Stimulated activated CD8-positive, alpha-beta memory T cell treated with anti-CD3 and anti-CD28 coated beads, Interleukin-7, amount 100 ng/mL, for 4 hours (primary cell): ENCODE results near the gene ARHGEF7.

ENCODE experiments used
- DNase-seq, 2 donors: peaks; one replicate each; pipeline ENCODE4 v3.0.0-alpha.2; 2020; ENCODE audit warnings: low read depth in 2 of 2

ARHGEF7 gene

DNA sequence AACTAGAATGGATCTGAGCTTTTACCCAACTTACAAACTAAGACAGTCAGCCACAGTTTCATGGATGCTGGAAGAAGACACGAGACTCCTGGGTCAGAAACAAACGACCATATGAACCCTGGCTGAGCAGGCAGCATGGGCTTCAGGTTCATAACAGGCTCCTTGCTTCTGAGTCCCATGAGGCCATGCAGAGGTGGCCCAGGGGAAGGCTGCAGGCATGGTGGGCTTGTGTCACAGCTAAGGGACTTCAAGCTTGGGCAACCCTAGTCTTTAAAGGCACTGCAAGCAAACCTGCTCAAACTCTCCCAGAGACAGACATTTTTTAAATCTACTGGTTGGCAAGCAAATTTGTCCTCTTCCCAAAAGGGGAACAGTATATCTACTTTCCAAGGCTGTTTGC lies 5.1 kb upstream of the ARHGEF7 start:
- no peak for DNase-seq

DNA sequence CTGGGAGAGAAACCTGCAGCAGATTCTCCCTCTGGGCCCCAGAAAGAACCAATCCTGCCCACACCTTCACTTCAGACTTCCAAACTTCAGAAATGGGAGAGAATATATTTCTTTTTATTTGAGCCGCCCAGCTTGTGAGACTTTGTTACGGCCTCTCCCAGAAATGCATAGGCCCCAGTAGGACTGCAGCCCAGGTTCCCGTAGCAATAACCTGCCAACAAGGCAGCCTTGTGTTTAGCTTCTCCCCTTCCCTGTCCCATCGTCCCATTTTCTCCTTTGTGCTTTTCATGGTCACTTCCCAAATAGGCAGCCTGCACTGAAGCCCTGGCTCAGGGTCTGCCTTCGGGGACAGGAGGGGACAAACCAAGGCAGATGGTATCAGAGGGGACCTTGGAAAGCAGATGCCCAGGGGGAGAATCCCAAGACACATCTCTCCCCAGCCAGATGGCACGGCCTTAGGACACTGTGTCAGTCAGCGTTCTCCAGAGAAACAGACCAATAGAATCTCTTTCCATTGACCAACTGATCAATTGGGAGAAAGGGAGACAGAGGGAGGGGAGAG lies 3.7 kb upstream of the ARHGEF7 start:
- no peak for DNase-seq

DNA sequence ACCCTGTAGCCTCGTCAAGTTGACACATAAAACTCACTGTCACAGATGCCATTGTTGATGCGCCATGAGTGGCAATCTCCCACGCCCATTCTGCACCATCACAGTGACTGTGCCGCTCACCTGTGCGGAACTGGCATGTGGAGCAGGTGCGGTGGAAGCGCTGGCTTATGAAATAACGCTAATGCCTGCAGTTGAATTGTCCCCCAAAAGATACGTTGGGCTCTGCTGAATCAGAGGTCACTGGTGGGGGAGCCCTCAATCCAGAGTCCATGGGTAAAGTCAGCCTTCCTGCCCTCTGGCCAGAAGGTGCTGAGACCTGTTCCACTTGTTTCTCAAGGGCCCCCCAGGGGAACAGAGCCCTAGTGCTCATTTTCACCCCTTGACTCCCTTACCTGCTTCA lies 2.9 kb upstream of the ARHGEF7 start:
- DNase-seq: no peak

DNA sequence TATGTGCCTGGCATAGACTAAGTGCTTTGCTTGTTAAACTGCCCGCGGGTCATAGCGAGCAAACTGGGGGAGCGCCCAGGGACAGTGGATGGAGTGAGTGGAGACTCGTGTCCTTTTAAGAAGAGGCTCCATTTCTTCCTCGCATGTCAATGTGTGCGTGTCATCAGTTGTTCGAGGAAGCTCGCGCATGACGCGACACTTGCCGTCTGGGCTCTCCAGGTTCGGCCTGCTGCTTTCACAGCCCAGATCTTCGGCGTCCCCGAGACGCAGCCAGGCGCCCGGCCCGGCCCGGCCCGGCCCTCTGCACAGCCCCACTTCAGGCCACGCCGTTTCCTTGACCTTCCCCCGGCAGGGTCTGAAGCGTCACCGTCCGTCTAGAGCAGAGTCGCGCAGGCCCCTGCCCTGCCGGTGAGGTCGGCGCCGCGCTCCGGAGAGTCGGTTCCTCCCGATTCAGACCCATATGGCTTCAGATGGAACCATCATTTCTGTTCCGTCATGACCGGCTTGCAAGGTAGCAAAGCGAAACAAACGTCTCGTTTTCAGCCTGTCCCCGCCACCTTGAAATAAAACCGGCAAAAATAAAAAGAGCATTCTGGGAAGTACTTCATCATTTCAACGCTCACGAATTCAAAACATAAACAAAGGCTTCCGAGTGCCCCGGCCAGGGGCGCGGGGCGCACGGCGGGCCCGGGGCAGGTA lies 599 bp upstream of the ARHGEF7 start:
- no peak for DNase-seq

DNA sequence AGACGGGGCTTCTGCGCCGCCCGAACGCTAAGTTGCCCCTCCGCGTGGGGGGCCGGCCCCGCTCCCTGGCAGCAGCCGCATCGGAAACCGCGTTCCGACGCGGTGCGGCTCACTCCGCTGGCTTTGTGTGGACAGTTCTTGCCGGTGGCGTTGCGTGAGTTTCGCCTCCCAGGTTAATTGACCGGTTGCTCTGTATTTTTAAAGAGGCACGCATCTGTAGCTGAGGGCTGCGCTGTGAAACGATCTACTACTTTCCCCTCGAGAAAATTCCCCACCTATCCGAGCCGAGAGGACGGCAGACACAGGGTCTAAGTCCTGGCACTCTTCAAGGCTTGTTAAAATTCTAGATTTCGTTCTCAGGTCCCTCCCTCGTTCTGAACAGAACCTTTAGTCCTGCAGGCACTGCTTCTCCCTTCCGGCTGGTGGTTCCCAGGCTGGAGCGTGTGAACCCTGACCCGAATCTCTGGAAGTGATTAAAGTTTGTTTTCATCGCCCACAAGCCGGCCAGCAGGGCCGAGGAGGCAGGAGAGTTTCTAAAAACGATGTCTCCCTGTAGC lies 933 bp downstream of the ARHGEF7 start:
- no peak for DNase-seq

DNA sequence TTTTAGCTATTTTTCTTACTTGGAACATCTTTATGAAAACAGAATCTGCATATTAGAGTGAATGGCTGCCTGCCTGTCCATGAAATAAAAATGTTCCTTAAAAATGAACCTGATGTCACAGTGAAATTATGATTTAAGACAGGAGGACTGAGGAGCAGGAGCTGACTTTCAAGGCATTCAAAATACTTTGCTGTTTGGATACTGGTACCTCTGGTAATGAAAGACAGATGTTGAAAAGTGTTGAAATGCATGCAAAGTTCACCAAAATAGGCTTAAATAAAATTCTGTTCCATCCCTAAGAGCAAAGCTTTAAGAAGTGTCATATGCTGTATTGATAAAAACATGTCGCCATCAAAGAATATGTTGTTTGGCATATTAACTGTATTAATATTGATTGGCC lies 1.7 kb downstream of the ARHGEF7 start:
- no peak for DNase-seq

DNA sequence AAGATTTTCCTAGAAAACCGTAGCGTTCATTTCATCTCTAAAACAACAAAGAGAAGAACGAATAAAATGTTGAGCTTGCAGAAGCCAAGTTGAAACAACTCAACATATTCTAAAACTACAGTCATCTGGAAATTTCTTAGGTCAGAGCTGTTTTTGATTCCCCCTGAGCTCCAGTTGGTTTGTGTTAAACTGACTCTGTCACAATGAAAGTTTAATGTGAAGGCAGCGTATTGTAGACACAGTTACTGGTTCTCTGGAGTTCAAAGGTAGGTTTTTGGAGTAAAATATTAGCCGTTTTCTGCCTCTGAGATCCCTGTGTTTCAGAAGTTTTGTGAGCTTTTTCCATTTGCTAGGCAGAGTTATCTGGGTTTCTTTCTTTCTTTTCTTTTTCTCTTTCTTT lies 2.2 kb downstream of the ARHGEF7 start:
- no peak for DNase-seq

DNA sequence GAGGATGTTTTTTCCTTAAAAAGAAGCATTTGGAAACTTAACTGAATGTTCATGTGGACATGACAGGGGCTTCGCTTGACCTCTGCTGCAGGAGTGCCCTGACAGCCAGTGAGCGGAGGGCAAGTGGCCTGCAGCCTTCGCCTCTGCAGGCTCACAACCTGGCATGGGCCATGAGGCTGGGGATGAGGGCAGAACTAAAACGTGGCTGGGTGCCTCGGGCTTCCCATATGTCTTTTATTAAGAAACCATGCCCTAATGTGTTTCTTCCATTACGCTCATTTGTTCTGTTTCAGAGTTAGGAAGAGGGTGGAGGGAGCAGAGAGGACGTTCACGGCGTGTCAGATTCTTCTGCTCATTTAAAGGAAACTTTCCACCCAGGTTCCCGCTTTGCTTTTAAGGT lies 2.9 kb downstream of the ARHGEF7 start:
- no peak for DNase-seq

DNA sequence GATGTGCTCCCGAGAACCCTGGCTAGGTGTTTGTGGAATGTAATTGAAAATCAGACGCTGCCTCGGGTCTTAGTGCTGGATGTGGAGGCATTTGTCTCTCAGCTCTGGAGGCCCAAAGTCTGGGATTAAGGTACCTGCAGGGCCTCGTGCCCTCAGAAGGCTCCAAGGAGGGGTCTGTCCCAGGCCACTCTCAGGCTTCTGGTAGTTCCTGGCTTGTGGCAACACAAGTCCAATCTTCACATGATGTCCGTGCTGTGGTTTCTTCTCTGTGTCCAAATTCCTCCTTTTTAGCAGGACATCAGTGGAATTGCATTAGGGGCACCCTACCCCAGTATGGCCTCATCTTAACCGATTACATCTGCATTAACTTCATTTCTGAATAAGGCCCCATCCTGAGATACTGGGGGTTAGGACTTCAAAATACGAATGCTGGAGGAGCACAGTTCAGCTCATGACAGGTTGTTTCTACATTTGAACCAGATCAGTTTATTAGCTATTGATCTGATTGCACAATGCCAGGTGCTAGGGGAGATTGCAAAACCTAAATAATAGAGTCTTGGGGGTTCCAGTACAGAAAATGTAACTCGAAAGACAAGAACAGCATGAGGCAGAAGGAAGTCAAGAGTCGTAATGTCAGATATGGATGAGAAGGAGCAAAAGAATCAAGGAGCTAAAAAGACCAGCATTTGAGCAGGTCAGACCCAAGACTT lies 3.9 kb downstream of the ARHGEF7 start:
- no peak for DNase-seq

DNA sequence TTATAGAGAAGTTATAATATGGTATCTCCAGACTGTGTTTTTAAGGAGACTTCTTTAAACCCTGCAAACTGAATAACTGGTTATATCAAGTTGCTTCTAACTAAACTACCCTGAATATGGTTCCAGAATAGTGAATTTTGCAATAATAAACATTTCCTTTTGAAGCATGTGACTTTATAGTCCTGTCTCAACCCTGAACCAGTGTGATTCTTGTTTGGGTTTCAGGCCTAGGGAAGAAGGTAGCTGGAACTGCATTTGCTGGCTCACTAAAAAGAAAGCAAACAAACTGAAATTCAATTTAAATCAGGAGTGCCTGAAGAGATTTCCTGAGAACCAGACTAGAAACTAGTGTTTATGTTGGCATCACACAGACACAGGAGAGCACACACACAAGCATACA lies 4.9 kb downstream of the ARHGEF7 start:
- no peak for DNase-seq

DNA sequence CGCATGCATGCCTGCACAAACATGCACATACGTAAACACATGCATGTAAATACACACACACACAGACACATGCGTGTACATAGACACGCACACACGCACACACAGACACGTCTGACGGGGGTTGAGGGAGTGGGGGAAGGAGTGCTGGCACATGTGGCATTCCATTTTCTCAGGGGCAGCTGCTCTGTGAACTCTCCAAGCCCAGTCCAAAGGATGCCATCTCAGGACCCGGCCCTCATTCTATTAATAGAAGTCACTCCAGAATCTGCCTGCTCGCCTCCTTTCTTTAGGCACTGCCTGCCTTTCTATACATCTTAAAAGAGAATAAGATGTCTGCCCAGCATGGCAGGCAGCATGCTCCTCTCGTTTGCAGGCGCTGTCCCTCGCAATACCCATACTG lies 5.3 kb downstream of the ARHGEF7 start:
- DNase-seq: no peak

DNA sequence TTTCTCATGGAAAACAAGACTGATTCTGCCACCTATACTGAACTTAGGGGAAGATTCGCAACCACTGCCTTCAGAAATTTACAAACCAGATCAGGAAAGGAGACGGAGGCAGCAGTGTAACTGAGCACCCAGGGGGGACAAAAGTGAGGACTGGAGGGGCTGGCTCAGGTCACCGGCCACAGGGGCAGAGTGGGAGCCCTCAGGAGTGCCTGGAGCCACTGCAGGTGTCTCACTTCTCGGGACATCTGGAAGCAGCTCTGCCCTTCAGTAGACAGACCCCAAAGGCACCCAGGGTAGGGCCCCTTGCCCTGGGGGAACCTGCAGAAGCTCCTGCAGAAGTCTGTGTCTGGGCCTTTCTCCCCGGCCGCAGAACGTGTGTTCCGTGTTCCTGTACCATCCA lies 5.8 kb downstream of the ARHGEF7 start:
- no peak for DNase-seq

DNA sequence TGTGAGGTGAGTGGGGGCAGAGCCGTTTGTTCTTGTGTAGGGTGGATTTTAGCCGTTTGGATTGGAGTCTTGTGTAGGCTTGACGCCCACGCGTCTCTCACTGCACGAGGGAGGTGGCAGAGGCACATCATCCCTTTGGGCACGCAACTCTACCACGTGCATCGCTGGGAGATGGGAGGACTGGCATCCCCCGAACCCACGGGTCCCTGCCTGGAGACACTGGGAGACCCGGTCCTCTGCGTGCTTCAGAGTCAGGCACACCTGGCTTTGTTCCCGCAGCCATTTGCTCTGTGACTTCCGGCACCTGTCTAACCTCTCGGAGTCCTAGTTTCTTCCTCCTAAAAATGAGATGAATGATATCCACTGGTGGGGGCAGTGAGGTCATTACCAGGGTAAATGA lies 6.4 kb downstream of the ARHGEF7 start:
- no peak for DNase-seq

DNA sequence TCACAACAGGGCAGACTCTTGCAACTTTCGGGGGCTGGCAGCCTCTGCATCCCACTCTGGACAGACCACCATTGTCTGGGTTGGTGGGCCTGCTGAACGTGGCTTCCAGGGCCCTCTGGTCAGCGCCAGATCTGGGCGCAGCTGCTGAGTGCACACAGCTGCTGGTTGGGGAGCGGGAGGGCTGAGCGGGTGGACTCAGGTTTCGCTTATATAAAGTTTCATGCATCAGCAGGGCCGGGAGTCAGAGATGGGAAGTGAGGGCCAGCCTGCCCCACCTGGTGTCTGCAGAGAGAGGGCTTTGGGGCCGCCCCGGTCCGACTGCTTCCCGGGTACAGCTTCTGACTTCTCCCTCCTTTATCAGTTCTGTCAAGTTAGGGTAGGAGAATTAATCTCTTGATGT lies 6.9 kb downstream of the ARHGEF7 start:
- DNase-seq: no peak

DNA sequence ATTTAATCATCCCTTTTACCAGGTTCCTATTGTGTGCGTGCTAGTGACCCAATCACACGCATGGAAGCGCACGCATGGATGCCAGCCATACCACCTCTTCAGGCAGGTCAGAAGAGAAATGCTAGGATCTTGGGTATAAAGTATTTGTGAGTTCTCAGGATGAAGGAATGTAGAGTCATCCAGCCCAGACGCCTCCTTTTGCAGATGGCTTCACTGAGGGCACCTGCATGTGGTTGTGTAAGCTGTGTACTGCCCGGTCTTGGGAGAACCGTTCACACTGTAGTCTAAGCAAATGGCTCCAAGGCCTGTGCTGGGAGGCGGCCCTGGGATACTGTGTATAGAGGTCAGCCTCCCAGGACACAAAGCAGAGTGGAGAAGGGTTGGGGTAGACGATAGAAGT lies 7.5 kb downstream of the ARHGEF7 start:
- no peak for DNase-seq

DNA sequence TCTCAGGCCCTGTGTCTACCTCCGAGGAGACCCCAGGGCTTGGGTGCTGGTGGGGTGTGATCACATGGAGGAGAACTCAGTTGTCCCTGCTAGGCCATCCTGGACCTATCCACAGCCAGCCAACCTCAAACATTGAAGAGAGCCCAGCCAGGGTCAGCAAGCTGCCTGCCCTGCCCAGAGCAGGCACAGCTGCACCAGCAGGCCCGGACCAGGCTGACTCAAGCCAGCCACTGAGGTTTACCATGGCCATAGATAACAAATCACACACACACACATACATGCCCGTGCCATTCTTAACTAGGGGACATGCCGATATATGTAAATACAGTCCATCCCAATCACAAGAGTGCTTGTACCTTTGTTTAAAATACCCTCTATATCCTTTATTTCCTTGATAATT lies 8.1 kb downstream of the ARHGEF7 start:
- no peak for DNase-seq

DNA sequence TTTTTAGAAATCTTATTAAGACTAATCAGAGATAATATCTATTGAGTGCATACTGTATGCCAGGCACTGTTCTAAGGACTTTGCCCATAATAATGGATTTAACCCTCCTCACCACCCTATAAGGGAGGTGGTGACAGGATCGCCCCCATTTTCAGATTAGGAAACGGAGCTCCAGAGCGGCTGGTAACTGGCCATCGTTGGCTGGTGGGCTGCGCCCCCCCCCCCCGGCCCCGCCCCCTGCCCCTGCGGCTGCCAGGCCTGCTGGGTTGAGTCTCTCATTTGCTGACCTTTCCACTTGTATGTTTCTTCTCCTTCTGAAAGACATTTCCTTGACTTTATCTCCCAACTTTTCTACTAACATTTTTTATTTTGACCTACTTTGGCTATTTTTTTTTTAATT lies 8.5 kb downstream of the ARHGEF7 start:
- DNase-seq: no peak

DNA sequence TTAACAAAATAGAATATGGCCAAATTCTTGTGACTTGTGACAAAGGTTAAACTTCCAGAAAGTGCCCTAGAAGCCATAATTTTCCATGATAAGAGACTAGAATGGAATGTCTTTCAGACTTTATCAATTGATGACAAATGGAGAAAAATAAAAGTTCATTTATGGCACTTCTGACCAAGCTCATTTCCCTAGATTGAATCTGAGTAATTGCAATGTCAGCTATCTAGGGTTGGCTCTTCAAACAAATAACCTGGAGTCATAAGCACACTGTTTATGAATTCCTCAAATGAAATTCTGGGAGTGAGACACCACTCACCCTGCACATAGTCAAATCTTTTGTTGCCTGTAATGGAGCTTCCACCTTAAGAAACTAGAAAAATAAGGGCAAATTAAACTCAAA lies 11.4 kb downstream of the ARHGEF7 start:
- DNase-seq: no peak

DNA sequence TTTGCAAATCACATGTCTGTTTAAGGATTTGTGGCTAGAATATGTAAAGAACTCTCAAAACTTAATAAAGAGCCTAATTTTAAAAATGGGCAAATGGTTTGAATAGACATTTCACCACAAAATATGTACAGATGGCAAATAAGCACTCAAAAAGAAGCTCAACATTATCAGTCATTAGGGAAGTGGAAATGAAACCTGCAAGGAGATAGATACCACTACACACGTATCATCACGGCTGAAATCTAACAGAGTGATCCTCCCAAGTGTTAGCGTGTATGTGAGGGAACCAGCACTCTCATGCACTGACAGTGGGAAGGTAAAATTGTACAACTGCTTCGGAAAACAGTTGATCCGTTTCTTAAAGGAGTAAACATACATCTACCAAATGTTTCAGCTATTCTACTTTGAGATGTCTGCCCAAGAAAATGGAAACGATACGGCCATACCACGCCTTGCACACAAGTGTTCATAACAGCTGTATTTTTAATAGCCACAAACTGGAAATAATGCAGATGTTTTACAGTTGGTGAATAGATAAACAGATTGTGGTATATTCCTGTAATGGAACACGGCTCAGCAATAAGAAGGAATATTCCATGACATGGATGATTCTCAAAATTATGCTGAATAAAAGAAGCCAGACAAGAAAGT lies 14.5 kb downstream of the ARHGEF7 start:
- DNase-seq: no peak

DNA sequence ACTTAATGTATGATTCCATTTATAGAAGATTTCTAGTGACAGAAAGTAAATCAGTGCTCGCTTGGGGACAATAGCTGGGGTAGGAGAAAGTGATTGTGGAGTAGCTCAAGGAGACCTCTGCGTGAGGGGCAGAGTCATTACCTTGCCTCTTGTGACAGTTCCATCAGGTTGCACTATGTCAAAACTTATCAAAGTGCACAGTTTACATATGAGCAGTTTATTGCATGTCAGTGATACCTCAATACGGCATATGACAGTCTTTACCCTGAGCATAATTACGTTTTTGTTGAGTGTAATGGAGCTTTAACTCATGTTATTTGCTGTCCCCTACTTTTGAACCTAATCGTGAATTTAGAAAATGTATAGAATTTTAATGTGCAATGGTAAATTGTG lies 15.0 kb downstream of the ARHGEF7 start:
- no peak for DNase-seq

DNA sequence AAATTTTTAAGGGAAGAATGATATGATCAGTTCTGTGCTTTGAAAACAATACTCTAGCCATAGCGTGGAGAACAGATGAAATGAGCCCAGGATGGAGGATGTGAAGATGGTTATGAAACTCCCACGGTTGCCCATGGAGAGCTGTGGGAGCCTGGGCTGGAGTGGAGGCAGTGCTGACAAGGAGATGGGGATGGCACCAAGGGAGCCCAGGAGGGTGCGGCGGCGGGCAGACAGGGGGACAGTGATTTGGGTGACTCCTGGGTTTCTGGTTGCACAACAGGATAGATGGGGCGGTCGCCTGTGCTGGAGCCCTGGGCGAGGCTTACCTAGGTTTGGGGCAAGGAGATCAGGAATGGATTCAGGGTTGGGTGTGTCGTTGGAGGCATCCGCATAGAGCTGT lies 15.9 kb downstream of the ARHGEF7 start:
- no peak for DNase-seq

DNA sequence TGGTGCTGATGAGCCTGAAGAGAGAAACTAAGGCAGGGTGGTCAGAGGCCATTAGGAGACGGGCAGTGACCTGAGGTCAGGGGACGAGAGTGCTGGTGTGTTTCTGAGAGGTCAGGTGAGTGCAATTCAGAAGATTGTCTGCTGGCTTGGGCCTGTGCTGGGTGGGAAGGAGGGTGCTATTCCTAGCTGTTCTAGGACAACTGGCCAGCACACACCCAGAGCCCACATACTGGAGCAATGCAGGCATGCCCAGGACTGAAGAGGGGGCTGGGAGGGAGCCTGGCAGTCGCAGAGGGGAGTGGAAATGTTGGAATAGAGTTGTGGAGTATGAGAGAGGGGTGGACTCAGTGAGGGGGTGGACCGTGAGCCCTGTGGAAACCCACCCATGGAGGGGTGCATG lies 16.5 kb downstream of the ARHGEF7 start:
- DNase-seq: no peak

DNA sequence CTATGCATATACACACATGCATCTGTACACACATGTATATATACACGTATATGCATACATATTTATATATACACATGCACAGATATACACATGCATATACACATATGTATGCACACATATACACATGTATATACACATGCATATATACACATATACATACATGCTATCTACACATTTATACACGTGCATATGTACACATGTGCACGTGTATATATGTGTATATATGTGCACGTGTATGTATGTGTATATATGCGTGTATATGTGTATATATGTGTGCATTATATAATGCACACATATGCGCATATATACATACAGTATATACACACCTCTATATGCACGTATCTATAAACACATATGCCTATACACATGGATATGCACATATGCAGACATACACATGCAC lies 17.8 kb downstream of the ARHGEF7 start:
- DNase-seq: no peak
